ENCODE results near the gene NFIC.

The NFIC gene

DNA sequence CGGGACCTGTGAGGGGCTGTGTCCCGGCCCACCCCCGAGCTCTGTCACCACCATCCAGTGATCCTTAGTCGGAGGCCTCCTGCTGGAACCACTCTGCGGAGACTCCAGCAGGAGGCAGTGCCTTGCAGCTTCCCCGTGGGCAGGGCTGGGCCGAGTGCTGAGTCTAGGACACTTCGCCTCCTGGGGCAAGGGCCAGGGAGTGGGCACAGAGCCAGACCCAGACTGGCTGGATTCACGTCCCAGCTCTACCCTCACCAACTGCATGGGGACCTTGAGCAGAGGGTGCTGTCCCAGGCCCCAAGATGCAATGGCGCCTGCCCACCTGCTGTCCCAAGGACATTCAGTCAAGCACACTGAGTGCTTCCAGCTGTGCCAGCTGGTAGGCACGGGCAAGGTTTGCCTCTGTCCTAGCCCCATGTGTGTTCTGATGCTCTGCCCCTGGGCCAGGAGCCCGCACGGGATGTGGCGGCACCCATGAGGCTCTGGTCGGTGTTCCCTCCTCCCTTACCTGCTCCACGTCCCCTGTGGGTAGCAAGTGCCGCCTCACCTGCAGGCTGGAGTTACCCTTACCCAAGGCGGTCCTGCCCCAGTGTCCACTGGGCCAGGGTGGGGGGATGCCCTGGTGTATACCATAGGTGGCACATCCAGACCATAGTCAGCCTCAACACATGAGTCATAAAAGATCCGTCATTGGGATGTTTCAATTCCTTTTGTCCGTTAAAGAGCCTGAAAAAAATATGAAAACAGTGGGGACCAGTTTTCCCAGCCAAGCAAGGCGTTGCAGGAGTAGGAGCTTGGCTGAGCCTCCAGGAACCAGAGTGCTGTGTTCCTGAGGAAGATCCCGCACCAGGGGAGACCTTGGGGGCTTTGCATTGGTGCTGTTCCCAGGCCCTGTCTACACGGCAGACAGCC is 147.1 kb downstream of the NFIC start:
- no peak for DNase-seq

DNA sequence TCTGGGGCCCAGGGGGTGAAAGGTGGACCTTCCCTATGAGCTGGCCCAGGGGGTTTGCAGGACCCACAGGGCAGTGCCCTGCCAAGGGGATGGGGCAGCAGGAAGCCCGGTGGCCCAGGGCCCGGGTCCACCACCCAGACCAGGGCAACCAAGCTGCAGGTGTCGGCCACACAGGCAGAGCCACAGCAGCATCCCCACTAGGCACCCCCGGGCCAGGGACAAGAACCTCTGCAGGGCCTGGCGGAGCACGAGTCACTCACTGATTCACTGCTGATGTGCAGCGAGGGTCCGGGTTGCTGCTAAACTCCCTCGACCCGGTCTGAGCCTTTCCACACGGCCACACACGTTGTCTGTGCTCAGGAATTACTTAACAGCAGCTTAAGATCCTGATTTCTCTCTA is 148.5 kb downstream of the NFIC start:
- DNase-seq: no peak

DNA sequence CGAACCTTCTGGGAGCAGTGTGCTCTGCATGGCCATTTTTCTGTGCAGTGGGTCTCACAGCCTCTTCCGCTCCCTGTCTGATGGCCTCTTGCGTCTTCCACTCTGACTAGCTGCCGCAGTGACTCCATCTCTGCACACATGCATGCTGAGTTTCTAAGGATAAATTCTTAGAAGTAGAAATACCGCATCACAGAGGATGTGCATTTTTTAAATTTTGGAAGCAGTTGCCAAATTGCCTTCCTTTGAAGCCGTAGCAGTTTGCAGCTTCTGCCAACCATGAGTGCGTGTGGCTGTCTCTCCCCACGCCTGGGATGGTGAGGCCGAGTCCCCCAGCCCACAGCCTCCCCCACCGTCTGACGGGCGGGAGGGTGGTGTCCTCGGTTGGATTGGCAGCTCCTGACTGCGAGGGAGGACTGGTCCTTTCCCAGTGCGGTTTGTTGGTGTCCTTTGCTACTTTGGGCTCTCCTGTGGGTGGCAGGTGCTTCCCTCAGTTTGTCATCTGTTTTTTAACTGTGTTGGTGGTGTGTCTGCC is 149.6 kb downstream of the NFIC start:
- DNase-seq: no peak

DNA sequence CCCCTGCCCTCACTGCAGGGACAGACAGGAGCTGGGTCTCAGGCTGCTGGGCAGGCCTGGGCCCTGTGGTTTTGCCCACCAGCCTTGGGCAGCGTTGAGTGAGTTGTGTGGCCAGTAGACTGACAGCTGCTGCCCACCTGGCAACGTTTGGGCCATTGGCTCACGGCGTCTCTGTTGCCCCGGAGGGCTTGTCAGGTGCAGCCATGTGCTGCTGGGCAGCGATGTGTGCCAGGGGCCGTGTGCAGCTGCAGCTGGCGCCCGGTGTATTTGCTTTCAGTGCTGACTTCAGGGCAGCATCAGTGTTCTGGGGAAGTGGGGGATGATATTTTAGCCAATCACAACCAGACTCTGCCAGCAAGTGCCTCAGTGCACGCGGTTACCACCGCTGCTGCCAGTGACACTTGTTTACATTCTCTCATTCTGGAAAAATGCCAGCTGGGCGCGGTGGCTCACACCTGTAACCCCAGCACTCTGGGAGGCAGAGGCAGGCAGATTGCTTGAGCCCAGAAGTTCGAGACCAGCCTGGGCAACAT is 150.4 kb downstream of the NFIC start:
- no peak for DNase-seq

DNA sequence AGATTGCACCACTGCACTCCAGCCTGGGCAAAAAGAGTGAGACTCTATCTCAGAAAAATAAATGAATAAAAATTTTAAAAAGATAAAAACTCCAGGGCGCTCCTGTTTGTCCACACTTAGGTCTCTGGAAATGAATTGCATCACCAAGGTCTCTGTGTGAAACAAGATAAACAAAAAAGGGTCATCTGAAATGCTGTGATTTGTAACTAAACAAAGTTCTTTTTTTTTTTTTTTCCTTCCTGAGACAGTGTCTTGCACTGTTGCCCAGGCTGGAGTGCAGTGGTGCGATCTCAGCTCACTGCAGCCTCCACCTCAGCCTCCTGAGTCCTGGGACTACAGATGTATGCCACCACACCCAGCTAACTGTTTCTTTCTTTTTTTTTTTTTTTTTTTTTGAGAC is 151.3 kb downstream of the NFIC start:
- no peak for DNase-seq

DNA sequence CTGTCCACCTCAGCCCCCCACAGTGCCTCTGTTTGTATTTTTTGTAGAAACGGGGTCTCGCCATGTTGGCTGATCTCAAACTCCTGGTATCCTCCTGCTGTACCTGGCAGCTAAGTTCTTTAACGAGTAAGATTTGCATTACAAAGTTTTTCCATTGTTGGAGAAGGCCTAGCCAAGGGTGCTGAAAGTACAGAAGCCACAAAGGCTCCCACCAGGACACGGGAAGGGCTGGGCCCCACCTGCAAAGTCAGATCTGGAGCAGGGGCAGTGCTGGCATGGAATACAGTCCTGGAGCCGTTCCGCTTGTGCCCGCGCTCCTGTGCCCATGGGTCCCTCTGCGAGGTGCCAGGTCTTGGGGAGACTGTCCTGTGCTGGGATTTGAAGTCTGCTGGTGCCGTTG is 151.9 kb downstream of the NFIC start:
- no peak for DNase-seq

DNA sequence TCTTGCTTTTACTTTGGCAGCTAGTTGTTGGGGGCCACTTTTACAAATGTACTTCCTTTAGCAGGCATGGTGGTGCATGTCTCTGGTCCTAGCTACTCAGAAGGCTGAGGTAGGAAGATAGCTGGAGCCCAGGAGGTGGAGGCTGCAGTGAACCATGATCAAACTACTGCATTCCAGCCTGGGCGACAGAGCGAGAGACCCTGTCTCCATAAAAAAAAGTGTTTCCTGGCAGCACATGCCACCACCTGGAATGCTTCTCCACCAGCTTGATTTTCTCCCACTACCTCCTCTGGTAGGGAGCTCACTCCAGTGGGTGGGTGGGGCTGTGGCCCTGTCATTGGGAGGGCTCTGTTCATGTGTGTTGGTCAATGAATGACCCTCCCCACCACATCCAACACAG is 152.3 kb downstream of the NFIC start:
- DNase-seq: no peak
